Renal cortex interstitium (tissue), 11 donors: Measurements from ENCODE around the gene CCDC183. TPM values are rescaled to one million over a fixed set of nuclear protein-coding genes. Genes with fewer than 3 reads are reported as not detected.

Experiments
- DNase-seq, 11 donors: peaks; one replicate each; pipeline ENCODE4 v3.0.0-alpha.2; 2013; ENCODE audit warnings: low read depth in 9 of 11, low spot score in 4 of 11; ENCODE audit errors: extremely low read depth in 1 of 11
- polyA plus RNA-seq, 3 donors: library from polyadenylated mRNA; unstranded; fragments of 120-200 nt; gene quantifications; one replicate each; pipeline ENCODE4 v1.2.1, GENCODE V29; 2013; ENCODE audit not compliant: insufficient read length in 3 of 3

CCDC183 gene
- polyA plus RNA-seq, 3 donors: 3.1 to 7.4 (median 5.8) TPM

GRCh38 chr9:136814725-136815421 lies 18.7 kb downstream of the CCDC183 start:
- no peak for DNase-seq

DNA sequence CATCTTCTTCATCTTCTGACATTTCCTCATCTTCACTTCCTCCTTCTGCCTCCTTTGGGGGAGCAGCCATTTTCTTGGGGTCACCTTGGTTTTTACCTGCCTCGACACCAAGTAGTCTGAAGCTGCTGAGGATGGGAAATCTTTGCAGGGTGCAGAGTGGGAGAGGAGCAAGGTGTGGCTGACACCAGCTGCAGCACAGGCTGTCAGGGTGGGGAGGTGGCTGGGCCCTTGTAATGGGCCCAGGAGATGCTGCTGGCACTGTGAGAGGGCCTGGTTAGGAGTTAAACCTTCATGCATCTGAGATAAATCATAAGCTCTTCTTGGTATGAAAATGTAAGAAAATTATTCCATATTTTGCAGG lies 19.3 kb downstream of the CCDC183 start:
- no peak for DNase-seq

DNA sequence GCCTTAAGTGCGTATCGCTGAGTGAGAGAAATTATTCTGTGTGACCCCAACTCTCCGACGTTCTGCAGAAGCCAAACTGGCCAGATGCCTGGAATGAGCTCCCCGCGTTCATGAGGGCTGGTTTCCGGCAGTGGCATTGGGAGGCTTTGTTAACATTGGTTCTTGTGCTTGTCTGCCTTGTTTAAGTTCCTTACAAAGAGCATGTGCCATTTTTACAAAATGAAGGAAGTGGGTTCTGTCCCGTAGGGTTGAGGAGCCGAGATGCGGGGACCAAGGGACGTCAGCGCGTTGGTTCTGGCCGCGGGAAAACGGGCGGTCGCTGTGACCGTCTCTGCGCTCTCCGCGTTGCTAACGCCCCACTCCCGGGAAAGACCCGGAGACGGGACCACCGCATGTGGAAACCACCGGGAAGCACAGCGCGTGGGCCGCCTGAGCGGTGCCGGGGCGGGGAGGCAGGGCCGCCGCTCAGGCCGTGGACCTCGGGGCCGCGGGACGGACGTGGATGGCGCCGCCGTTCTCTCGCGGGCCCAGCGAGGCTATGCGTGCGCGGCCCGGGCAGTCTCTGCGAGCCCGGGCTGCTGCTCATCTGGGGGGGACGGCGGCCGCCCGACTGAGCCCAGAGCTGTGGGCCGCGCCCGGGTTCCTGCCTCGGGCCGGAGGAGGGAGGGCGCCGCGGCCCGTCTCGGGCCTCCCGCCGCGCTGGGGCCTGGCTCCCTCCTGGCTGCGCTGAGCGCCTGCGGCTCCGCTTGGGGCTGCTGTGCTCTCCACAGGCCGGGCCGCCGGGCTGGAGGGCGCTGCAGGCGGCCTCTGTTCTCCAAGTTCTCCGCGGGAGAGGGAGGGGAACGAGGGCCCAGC lies 25.1 kb downstream of the CCDC183 start:
- DNase-seq: no peak

DNA sequence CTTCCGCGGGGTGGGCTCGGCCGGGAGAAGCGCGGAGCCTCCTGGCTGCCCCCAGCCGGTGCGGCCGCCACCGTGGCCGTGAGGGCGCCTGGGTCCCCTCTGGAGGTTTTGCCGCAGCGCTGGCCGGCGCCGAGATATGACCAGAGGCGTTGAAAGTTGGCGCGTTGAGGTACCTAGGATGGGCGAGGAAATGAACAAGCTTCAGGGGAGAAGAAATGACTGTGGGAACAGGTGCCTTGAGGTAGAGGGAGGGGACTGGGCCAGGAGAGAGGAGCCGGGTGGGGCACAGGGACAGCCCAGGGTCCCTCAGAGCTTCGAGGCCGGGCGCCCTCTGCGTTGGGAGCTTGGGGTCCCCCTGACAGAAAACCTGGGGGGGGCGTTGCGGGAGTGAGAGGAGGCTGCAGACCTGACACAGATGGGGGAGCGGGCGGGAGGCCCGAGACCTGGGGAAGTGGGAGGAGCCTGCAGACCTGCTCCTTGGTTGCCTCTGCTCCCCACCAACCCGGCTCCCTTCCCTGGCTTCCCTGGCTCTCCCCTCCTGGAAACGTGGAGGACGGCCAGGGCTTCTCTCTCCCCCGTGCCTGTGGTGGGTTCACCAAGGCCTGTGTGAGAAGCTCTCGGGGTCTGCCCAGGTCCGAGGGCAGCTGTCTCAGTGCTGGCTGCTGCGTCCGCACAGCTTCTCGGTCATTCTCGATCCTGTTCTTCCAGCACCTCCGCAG lies 25.8 kb downstream of the CCDC183 start:
- no peak for DNase-seq

DNA sequence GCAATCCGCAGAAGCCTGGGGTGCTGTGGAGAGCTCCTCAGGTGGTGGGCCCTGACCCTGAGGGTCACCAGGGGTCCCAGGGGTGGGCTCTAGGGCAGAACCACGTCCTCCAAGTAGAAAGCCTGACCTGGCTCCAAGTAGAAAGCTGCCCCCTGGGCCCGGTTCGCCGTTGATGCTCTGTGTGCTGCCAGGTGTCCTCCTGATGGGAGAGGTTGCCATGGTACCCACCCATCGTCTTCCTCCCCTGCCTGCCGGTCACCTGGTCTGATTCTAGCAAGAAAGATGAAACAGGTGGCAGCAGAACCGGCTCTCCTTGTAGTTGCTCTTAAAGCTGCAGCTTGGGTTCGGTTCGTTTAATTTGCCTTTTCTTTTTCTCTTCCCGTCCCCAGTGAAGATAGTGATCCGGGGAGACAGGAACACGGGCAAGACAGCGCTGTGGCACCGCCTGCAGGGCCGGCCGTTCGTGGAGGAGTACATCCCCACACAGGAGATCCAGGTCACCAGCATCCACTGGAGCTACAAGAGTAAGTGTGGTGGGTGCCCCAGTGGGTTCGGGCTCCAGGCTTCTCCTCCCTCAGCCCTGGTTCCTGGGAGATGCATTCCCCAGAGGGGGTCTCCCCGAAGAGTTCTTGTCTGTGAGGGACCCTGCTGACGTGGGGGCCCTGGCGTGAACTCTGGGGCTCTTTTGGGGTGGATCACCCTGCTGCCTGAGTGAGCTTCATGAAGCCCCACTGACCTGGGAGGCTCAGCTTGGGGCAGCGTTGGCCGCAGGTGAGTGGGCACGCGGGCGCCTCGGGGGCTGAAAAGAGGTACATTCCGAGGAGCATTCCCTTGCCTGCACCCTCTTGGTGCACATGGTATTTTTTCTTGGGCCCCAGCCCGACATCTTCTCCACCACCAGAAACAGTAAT lies 27.3 kb downstream of the CCDC183 start:
- no peak for DNase-seq

DNA sequence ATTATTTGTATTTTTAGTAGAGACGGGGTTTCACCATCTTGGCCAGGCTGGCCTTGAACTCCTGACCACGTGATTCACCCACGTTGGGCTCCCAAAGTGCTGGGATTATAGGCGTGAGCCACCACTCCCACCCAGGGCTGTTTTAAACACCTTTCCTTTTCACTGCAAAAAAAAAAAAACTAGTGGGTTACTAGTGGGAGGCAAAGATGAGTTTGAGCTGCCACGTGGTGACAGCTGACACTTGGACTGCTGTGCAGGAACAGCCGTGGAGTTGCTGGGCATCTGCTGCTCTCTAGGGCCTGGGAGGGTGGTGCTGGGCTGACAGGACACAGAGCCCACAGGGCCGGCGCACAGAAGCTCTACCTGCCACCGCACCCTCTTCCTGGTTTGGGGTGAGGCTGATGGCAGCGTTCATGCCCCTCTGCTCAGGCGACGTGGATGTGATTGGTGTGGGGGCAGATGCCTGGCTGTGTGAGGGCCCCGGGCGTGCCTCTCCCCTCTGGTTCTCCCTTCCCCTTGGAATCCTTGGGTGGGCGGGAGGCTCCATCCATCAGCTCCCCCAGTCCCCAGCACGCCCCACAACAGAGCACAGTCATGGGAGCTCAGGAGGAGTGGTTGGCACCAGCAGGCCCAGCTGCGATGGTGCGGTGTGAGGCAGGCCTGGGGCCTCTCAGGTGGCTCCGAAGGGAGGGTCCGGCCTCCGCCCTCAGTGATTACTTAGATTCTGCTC lies 28.5 kb downstream of the CCDC183 start:
- no peak for DNase-seq

DNA sequence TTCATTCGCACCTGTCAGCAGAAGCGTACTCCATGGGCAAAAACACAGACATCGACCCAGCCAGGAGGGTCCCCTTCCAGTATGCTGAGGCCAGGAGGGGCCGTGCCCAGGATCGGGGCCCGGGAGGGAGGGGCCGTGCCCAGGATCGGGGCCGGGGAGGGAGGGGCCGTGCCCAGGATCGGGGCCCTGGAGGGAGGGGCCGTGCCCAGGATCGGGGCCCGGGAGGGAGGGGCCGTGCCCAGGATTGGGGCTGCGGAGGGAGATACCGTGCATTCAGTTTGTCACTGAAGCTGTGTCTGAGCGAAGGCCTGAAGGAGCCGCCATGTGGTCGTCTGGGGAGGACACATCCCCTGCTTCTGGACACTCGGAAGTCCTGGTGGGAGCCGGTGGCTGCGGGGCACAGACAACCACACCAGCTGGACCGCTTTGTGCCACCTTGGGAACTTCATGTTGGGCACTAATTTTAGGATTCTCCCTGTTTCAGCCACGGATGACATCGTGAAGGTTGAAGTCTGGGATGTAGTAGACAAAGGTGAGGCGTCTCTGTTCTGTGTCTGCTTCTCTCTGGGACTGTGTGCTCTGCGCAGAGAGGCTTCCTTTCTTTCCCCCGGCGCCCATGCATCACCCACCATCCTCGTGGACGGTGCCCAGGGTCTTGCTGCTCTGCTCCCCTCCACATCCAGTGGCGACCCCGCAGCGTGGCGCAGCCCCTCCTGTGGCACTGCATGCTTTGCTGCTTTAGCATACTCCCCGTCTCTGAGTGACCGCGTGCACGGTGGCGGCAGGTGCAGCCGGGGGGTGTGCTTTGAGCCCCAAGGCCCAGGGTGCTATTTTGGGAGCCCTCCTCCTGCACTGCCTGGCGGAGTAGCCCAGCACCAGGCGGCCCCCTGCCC lies 29.4 kb downstream of the CCDC183 start:
- DNase-seq: no peak

DNA sequence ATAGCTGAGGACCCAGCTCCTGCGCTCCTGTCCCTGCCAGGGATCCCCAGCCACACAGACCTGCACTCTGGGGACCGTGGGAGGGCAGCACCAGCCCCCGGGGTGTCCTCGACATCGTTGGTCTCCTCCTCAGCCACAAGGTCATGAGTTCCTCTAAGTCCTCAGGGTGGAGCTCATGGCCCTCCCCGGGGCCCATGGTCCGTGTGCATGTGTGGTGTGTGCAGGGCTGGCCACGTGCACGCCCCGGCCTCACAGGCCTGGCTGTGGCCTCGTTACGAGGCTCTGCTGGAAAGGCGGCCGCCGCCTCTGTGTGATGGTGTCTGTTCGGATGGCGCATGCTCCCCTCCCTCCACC lies 30.0 kb downstream of the CCDC183 start:
- DNase-seq: no peak

GRCh38 chr9:136826703-136827582 lies 30.8 kb downstream of the CCDC183 start:
- no peak for DNase-seq

DNA sequence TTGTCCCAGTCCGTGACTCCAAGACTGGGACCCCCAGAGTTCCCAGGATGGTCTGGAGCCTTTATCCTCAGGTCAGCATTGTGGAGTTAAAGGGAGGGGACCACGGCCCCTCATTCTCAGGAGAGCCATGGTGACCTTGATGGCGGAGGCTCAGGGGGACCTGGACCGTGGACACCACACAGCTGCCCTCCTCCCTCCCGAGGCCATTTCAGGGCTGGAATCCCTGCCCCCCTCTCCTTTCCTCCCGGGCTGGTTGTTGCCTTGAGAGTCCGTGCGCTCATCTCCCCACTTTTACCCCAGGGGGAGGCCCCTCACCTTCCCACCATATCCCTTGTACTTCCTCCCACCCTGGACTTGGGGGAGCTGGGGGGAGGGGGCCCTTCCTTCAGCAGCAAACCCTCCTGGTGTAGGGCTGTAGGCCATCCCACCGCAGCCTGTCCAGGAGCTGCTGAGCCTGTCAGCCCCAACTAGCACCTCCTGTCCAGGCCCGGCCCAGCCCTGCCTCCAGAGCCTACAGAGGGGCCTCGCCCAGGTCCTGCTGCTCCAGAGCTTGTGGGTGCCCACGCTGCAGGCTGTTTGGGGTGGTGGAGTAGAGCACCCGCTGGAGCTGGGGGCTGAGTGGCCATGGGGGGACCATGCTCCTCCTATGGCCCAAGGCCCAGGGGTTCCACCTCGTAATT lies 31.8 kb downstream of the CCDC183 start:
- no peak for DNase-seq

DNA sequence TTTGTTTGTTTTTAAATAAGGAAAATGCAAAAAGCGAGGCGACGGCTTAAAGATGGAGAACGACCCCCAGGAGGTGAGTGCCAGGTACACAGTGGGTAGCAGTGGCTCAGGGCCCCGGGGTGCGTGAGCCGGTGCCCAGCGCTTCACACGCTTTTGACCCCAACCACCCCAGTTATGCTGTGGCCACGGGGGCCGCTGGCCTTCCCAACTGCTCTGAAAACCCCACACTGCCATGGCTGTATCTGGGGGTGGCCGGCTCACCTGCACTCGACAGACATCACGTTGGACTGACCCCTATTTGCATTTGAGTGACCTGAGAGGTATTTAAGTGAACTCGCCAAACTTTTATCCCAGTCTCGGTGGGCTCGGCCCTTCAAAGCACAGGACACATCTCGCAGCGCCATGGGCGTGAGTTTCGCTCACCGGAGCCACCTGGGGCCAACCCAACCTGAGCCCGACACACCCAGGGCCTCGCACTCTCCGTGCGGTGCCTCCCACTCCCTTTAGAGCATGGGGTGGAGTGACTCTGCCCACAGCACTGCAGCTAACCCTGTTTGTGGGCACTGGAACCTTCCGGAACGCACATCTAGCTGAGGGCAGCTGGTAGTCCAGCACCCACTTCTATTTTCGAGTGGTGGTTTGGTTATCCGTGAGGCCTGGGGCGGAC lies 32.5 kb downstream of the CCDC183 start:
- DNase-seq: no peak

GRCh38 chr9:136829412-136829811 lies 33.3 kb downstream of the CCDC183 start:
- DNase-seq: no peak

- DNase-seq: no peak
Observed at GRCh38 chr9:136829981-136830885, 34.1 kb downstream of the CCDC183 start.

- DNase-seq: no peak
Observed at GRCh38 chr9:136831002-136831719, 35.0 kb downstream of the CCDC183 start.
